Left cardiac atrium (tissue), 4 donors: ENCODE results near the gene MAP2K6. TPM values are rescaled to one million over a fixed set of nuclear protein-coding genes. Genes with fewer than 3 reads are reported as not detected.

ENCODE experiments used
- ATAC-seq, 2 donors: fragments of 200-7000 bp; cut with Tn5 transposase; one replicate each; pipeline ENCODE4 v1.9.1; 2020; ENCODE audit warnings: mild to moderate bottlenecking in 2 of 2, moderate library complexity in 2 of 2
- DNase-seq: peaks from one replicate; pipeline ENCODE4 v3.0.0-alpha.2; 2020
- intact Hi-C, 2 donors: fragments of 100-400 bp; cut with DNase I; formaldehyde crosslinking; loops; one replicate each; pipeline versions ENCODE4 v1.14.1 to v1.15.1; 2022 to 2023
- total RNA-seq, 2 donors: library from RNA; stranded (reverse); fragmentation: NEBNext Ultra II Directional; extraction: Animal tissue kit (Norgen Biotek cat#: 25700); gene quantifications; one replicate each; pipeline ENCODE4 v1.2.1, GENCODE V29; 2021
- donor health status: DM: no; HTN: yes; CAD: no.
- donor health status: DM: no; HTN: yes; CAD: no; lungs with severe emphysema.
- donor health status: DM: yes; HTN: yes; CAD: no.
- donor health status: Dilated cardiomyopathy.

Gene MAP2K6
- total RNA-seq, 2 donors from 2014 or later = 3.2 to 7.4 TPM

DNA sequence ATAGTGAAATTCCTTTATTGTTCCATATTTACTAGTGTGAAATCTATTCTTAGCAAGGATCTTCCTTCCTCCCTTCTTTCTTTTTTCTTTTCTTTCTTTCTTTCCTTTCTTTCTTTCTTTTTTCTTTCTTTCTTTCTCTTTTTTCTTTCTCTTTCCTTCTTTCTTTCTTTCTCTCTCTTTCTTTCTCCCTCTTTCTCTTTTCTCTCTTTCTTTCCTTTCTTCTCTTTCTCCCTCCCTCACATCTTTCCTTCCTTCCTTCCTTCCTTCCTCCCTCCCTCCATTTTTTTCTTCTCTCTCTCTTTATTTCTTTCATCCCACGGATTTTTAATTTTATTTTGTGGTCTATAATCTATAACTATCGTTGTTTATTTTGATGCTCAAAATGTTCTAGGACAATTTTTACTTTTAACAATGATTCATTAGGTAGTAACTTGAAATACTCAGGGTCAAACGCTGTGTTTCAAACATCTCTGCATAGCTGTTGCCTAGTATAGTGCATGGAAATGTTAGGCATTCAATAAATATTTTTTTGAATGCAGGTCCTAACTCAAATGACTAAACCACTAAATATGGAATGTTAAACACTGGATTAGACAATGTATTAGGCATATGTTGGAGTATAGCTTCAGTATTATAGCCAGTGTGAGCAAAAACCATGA, 178.3 kb downstream of the MAP2K6 start:
- intact Hi-C loops = no loop called here
- no peak for ATAC-seq

DNA sequence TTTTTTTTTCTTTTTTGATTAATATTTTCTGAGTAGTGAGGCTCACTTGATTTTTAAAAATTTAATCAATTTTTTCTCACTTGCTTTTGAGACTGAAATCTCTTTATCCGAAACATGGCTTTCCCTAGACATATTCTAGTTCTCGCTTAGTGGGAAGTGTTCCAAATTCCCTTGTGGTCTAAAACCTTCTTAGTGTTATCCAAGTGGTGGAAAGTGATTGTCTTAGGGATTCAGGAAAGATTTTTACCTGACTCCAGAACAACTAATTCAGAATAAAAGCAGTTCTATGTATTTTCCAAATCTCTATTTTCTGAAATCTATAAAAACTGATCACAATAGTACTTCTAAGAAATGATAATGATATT, 178.8 kb downstream of the MAP2K6 start:
- DNase-seq (no peak), ATAC-seq (no peak)
- intact Hi-C loops = no loop called here

More for the DNA sequence above, 178.3 kb downstream of the MAP2K6 start:
- no peak for DNase-seq

DNA sequence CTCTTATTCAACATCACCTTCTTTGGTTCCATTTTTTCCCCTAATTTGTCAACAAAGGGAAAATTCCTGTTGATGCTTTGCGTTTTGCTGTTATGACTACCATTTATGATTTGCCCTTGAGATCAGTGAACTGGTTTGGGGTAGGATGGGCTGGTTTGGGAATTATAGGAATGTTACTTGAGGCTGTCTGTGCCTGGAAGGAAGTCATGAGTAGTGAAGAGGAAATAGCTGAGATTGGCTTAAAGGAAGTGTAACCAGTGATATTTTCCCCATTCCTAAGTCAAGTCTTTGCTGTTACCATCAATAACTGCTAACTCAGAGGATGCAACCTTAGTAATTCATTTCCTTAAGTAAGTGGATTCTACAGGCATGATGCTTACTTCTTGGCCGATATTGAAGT, 179.2 kb downstream of the MAP2K6 start:
- intact Hi-C loops = no loop called here
- no peak for DNase-seq
- no peak for ATAC-seq

DNA sequence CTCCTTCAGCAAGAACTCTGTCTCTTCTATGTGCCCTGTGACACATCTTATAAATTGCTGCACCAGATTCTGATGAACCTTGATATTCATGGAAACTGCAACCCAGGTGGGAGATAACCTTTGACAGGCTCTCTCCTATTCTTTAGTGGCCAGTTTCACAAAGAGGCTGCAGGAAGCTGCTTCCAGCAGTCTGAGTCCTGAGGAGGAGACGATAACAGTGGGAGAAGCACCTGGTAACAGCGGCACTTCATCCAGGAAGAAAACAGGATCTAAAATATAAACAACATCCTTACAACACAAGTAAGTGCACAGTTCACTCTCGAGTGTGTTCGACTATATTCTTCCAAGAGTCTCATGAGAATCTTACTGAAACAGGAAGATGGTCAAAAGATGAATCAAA, 180.1 kb downstream of the MAP2K6 start:
- DNase-seq (no peak), ATAC-seq (no peak)
- intact Hi-C loops = no loop called here

DNA sequence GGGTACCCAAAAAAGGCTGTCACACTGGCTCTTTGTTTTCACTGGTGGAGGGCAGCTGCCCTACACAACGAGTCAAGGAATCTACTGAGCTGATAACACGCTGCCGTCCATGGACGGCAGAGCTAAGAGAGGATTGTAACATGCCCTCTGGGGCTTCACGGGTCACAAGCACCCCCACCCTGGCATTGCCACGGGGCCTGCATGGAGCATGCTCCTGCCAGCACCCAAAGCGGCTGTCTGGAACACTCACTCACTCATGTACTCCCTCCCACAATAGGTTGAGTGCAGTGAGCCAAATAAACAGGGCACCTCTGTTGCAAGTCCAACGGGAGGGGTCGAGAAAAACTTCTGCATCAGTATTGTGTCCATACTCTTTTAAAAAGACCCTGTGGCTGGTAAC, 181.6 kb downstream of the MAP2K6 start:
- DNase-seq = no peak
- intact Hi-C loops = no loop called here
- no peak for ATAC-seq

DNA sequence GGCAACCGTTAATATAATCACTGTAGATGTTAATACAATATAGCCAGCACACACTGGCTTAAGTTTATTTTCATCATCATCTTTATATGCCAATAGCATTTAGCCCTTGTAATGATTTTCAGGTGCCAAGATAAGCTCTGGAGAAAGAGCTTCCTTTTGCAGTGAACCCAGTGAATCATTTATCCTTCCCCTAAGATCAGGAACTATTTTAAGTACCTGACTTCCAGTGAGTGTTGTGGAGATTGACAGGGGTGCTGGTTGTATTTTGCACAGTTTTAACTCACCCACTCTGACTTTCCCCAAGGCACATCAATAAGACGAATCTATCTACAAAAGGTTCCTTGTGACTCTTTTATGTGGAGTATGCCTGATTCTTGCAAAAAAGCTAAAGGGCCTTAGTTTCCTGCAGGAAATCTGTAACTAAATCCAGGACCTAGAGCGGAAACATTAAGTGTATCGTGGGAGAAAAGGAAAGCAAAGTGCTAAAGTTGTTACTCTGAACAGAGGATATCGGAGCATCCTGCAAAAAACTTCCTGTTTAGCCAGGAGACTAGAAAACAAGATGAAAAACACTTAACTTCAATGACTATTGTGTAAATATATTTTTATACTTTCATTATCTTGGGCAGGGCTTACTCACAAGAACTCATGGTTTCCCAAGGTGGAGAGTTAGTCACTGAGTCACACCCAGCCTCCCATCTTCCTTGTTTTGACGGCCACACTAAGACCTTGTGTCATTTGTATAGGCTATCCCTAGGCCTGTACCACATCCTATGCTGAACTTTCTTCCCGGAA, 183.6 kb downstream of the MAP2K6 start:
- ATAC-seq (peak in 1 of 2 donors; percentile 38), DNase-seq (no peak)
- intact Hi-C loops = no loop called here

DNA sequence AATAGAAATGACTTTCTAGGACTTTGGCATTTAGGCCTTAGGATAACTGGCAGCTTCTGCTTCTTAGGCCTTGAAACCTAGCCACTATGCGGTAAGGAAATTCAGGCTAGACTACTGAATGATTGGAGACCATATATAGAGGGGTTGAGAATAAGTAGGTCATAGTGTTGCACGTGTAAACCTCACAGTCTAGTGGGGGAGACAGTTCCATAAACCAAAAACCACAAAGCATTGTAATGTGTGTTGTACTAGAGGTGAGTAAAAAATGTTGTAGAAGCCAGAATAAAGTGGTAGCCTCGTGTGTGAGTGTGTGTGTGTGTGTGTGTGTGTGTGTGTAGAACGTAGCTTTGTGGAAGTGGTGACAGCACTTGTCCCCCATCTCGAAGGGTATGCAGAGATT, 188.5 kb downstream of the MAP2K6 start:
- ATAC-seq = no peak
- intact Hi-C loops = loop anchor here in 1 of 2 donors (10.0 kb wide), 1 partner anchor 542 kb away; no protein-coding TSS in a partner anchor
- DNase-seq = no peak

Other genes starting within 250 kb of the MAP2K6 start
- 10 to 100 TPM in 1 of 2 donors, 1 to 10 TPM in 1; 5.7 to 12.8 TPM for gene ABCA10, start 185.9 kb upstream of the MAP2K6 start, total RNA-seq
- gene ABCA5, start 87.6 kb upstream of the MAP2K6 start, total RNA-seq = 10 to 100 TPM; 17.8 to 20.7 TPM